Umbilical cord (tissue), 2 donors: Measurements from ENCODE around the gene VASN. TPM values are rescaled to one million over a fixed set of nuclear protein-coding genes. Genes with fewer than 3 reads are reported as not detected.
"Not testable (repeated sequence)": the region's sequence is repeated elsewhere in the genome, so short reads cannot be mapped to it uniquely, and the experiment has no call there.

Source experiments
- DNase-seq: peaks from one replicate; pipeline ENCODE4 v3.0.0-alpha.2; 2015; ENCODE audit warnings: low spot score
- total RNA-seq: library from RNA; depleted of rRNA; stranded (reverse); fragments of >200 nt; gene quantifications from one replicate; pipeline ENCODE4 v1.2.3, GENCODE V29; 2014; ENCODE audit warnings: low replicate concordance; ENCODE audit not compliant: insufficient read depth

The VASN gene
- total RNA-seq, 1 donor from 2014 or later, result 57.3 TPM

DNA sequence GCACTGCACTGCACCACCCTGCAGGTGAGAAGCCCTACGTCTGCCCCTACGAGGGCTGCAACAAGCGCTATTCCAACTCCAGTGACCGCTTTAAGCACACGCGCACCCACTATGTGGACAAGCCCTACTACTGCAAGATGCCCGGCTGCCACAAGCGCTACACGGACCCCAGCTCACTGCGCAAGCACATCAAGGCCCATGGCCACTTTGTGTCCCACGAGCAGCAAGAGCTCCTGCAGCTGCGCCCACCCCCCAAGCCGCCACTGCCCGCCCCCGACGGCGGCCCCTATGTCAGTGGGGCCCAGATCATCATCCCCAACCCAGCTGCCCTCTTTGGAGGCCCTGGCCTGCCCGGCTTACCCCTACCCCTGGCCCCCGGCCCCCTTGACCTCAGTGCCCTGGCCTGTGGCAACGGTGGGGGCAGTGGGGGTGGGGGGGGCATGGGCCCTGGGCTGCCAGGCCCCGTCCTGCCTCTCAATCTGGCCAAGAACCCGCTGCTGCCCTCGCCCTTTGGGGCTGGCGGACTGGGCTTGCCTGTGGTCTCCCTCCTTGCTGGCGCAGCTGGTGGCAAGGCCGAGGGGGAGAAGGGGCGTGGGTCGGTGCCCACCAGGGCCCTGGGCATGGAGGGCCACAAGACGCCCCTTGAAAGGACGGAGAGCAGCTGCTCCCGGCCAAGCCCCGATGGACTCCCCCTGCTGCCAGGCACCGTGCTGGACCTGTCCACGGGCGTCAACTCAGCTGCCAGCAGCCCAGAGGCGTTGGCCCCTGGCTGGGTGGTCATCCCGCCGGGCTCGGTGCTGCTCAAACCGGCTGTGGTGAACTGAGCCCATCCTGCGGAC is 34.7 kb upstream of the VASN start:
- no peak for DNase-seq

DNA sequence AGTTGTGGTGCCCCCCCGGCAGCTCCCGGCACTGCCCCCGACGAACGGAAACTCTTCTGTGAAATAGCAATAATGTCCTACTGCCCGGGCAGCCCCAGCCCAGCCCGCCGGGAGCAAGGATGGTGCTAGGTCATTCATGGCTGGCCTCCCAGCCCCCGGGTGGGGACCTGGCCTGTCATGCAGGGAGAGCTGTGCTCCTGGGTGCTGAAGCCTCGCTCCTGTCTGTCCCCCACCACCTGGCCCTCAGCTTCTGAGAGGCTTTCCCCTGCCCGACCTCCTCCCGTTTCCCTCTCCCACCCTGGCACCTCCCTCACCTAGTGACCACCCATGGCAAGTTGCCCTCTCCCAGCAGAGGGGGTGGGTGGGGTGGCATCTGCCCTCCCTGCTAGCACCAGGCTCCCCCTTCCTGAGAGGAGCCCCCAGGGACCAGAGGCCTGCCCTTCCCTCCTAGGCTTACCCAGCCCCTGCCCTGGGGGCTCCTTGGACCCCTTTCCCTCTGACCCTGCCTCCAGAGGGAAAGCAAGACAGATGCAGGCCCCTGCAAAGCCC is 34.0 kb upstream of the VASN start:
- no peak for DNase-seq

DNA sequence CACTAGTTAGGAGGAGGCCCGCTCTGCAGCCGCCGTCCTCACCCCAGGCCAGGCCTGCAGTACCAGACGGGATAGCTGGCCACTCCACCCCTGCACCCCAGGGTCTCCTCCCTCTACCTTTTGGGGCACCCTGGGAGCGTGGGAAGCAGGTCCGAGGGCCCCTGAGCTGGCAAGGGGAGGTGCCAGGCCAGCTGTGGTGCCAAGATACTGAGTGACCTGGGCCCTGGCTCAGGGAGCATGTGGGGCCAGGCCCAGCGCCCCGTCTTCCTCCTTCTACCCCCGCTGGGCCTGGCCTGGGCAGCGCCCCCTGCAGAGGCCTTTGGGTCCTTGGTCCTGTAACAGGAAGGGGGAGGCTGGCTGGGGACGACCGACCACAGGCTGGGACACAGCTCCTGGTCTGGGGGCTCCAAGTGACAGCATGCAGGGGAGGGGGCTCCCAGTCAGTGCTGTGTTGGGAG is 33.5 kb upstream of the VASN start:
- DNase-seq, result no peak

DNA sequence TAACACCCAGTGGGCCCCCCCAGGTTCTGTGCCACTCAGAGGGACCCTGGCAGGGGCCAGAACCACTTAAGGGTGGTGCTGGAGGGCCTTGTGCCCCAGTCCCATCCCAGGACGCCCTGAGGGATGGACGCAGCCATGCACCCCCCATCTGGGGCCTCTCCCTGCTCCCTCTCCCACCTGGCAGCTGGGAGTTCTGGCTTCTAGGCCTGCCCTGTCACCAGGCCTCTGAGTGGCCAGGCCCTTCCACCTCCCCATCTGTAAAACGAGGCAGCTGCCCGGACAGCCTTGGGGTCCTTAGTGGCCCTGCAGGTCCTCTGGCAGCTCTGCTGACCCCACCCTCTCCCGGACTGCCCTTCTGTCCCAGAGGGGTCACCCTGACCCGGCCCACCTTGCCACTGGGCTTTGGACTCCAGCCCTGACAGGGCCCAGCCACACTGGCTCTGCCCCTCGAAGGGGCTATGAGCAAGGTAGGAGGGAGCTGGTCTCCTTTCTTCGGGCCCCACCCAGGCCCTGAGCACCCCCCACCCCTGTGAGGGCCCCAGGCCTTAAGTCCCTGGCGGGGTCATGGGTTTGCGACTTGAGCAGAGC is 32.8 kb upstream of the VASN start:
- no peak for DNase-seq

DNA sequence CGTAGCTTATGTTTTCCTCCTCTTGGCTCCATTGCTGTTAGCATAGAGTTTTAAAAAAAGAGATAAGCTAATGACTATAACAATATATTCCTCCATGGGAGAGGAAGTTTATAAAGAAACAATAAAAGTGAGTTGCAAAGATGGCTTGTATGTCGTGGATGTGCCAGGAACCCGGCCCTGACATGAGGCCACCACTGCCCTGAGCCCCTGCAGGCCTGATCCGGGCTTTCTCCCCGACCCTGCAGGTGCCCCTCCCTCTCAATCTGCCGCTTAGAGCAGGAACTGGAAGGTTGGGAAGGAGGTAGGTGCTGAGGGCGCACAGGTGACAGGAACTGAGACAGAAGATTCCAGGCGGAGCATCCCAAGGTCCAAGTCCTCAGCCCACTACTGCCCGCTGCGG is 32.2 kb upstream of the VASN start:
- no peak for DNase-seq

DNA sequence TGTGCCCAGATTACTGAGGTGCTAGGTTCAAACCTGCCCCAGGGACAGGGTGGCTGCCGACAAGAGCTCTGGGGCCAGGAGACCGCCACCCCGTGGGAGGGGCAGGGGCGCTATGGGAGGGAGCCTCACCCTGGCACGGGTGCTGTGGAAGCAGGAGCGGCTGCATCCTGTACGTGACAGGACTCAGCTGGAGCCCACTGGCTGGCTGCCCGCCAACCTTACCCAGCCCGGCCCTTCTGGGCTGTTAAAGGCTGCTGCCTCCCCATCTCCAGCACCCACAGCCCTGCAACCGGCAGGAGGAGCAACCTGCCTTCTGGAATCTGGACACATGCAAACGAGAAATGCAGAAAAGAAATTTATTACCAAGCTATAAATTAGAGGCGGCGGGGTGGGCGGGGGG is 31.7 kb upstream of the VASN start:
- DNase-seq, result peak; percentile 83

DNA sequence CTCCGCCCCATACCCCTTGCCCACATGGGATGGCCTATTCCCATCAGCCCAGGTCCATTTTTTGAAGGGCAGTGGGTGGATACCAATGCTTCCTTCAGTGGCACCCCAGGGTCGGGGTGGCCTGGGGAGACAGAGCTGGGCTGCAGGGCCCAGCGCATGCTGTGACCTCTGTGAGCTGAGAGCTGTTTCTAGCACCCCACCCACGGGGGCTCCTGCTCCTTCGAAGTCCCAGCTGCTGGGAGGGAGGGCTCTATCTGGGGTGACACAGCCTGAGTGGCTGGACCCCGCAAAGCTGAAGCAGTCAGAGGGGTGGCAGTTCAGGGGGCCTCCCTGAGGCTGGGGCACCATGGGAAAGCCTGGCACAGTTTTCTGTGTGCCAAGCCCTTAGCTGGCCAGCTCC is 31.2 kb upstream of the VASN start:
- no peak for DNase-seq

DNA sequence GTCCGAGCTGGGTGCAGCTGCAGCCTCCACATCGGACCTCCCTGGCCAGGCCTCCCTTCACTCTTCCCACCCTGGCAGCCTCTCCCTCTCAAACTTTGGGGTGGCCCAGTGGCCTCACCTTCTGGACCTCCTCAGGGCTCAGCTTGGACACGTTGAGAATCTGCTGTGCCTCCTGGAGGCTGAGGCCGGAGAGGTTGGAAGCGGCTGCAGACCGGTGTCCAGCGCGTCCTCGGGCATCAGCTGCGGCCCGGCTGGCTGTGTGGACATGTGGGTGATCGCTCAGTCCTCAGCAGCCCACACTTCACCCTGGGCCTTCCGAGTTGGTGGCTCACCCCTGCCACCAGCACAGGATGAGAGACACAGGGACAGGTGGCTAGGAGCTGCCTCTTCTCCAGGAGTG is 30.4 kb upstream of the VASN start:
- no peak for DNase-seq

DNA sequence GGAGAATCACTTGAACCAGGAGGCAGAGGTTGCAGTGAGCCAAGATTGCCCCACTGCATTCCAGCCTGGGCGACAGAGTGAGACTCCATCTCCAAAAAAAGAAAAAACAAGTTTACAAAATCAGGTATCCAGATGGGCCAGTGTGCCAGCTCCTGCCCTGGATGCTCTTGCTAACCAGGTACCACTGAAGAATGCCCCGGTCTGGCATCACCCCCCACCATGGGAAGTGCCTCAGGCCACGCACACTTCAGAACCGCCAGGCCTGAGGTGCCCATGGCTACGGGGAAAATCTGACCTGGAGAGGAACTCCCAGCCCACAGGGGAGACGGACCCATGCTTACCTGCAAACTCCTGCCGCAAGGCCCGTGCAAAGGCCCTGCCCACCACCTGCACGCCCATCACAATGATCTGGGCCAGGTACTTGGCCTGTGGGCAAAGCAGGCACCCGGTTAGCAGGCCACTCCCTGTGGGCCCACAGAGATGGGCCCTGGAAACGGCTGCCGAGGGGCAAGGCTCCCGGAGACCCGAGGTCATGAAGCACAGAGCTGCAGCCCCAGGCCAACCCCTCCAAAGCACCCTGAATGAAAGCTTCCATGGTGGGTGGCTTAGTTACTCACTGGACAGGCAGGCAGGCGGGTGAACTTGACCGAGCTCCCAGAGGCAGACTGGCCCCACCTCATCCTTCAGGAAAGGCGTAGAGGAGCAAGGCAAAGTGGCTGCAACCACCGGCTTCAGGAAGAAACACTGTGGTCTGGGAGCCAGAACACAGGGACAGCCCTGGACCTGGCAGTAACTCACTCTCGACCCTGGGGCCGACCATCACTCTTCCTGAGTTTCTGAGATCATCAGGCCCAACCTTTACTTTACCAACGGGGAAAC is 28.5 kb upstream of the VASN start:
- no peak for DNase-seq

DNA sequence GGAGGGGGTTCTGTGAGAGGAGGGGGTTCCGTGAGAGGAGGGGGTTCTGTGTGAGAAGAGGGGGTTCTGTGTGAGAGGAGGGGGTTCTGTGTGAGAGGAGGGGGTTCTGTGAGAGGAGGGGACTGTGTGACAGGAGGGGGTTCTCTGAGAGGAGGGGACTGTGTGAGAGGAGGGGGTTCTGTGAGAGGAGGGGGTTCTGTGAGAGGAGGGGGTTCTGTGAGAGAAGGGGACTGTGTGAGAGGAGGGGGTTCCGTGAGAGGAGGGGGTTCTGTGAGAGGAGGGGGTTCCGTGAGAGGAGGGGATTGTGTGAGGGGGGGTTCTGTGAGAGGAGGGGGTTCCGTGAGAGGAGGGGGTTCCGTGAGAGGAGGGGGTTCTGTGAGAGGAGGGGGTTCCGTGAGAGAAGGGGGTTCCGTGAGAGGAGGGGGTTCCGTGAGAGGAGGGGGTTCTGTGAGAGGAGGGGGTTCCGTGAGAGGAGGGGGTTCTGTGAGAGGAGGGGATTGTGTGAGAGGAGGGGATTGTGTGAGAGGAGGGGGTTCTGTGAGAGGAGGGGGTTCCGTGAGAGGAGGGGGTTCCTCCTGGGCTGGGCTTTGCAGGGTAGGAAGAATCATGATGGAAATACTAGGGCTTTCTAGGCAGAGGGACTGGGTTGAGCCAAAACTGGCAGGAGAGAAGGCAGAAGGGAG is 27.2 kb upstream of the VASN start:
- DNase-seq, result not testable (repeated sequence)

DNA sequence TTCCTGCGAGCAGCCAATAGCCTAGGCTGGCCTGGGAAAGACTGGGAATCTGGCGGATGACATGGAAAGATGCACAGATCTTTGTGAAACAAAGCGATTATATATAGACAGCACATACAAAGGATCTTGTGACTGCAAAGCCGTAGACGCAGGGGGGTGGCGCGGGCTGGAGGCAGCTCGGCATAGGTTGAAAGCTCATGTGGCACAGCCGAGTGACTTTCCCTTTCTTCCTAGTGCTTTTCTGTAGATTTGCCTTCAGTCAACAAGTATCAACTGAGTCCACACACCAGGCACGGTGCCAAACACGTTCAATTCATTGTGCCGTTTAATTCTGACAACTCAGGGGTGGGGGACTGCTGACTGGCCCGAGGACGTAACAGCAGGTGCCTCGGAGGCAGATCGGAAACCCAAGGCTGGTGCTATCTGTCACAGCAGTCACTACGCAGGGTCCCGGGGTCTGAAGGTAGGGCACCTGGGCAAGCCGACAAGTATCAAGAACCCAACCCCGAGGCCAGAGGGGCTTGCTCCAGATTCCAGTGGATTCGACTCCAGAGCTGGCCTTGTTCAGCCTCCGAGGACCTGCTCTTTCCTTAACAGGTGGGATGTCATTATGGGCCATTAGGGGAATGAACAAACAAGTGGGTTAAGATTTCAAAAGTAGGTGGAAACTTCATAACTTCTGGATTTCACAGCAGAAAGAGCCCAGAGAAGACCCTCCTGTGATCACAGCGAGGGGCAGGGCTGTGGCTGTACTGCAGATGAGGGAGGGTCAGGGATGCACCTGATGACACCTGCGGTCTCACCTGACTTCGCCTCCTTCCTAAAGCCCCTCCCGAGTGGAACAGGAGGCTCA is 26.4 kb upstream of the VASN start:
- no peak for DNase-seq

DNA sequence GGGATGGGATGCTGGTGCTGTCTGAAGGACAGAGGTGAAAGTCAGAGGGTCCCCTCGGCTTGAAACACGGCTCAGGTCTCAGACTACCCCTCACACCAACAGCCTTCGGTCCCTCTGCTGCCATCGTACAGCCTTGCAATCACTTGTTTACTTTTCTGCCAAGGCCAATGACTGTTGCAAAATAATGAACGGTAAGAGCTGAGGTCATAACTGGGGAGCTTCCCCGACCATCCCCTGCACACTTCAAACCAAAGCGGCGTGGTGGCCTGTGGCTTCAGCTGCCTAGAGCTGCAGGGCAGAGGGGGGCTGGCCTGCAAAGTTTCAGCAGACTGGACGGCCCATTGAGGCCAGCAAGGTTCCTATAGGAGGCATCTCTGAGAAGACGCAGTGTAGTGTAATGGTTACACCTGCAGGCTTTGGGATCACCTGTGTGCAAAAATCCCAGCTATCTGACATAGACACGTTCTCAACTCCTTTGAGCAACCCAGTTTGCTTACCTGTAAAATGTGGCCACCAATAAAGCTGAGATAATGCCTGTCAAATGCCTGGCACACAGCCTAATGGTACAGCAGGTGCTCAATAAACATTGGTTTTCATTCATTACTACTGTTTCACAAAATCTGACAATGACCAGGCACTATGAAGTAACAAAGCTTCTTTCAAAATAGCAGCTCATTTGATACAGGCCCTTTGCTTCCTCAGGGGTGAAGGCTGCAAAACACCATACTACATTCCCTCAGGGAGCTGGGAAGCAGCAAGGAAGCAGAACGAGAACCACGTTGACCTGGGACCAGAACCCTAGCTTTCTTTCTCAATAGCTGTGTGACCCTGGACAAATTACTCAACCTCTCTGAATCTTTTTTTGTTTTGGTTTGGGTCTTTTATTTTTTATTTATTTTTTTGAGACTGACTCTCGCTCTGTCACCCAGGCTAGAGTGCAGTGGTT is 25.5 kb upstream of the VASN start:
- DNase-seq, result no peak

DNA sequence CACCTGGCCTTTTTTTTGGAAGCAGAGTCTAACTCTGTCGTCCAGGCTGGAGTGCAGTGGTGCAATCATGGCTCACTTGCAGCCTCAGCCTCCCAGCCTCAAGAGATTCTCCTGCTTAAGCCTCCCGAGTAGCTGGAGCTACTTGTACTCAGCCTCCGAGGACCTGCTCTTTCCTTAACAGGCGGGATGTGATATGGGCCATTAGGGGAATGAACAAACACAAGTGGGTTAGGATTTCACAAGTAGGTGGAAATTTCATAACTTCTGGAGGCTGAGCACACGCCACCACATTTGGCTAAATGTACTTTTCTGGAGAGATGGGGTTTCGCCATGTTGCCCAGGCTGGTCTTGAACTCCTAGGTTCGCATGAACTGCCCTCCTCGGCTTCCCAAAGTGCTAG is 24.6 kb upstream of the VASN start:
- DNase-seq, result no peak

DNA sequence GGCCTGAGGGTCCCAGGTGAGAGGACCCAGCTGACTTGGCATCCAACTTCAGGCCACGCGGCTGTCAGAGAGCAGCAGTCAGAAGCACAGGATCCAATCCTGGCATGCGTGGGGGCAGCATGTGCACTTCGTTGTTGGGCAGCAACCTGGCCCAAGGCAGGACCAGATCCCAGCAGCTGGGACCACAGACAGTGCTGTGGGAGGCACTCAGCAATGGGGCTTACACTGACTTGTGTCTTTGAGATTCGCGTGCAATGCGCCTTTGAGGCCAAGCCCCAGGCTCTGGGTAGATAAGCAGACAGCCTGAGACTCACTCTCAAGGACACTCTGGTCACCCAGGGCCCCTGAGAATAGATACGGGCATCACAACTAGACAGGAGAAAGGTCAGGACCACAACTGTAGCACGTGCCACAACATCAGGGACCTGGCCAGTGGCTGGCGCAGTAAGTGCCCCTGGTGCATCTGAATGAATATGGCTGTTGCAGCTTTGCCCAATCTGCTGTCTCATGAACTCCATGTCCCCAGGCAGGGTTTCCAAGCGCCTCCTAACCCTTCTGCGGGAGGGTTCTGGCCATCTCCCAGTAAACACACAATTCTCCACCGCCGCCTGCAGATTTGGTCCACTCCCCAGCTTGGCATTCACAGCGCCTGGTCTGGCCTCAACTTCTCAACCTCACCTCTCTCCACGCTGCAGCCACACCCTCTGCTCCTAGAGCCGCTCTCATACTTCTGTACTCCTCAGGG is 23.7 kb upstream of the VASN start:
- DNase-seq, result no peak

DNA sequence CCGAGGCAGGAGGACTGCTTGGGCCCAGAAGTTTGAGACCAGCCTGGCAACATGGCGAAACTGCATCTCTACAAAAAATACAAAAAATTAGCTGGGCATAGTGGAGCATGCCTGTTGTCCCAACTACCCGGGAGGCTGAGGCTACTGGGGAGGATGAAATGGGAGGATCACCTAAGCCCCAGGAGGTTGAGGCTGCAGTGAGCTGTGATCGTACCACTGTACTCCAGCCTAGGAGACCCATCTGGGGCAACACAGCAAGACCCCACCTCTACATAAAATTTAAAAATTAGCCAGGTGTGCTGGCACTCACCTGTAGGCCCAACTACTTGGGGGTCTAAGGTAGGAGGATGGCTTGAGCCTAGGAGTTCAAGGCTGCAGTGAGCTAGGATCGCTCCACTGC is 22.3 kb upstream of the VASN start:
- DNase-seq, result no peak

DNA sequence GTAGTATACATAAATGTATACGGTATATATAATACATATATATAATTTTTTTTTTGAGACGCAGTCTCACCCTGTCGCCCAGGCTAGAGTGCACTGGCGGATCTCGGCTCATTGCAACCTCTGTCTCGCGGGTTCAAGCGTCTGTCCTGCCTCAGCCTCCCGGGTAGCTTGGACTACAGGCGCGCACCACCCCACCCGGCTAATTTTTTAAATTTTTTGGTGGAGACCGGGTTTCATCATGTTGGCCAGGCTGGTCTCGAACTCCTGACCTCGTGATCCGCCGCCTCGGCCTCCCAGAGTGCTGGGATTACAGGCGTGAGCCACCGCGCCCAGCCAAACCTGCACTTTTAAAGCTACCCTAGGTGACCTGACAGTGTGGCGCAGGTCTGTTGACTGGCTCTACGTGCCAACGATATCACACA is 21.3 kb upstream of the VASN start:
- DNase-seq, result no peak

DNA sequence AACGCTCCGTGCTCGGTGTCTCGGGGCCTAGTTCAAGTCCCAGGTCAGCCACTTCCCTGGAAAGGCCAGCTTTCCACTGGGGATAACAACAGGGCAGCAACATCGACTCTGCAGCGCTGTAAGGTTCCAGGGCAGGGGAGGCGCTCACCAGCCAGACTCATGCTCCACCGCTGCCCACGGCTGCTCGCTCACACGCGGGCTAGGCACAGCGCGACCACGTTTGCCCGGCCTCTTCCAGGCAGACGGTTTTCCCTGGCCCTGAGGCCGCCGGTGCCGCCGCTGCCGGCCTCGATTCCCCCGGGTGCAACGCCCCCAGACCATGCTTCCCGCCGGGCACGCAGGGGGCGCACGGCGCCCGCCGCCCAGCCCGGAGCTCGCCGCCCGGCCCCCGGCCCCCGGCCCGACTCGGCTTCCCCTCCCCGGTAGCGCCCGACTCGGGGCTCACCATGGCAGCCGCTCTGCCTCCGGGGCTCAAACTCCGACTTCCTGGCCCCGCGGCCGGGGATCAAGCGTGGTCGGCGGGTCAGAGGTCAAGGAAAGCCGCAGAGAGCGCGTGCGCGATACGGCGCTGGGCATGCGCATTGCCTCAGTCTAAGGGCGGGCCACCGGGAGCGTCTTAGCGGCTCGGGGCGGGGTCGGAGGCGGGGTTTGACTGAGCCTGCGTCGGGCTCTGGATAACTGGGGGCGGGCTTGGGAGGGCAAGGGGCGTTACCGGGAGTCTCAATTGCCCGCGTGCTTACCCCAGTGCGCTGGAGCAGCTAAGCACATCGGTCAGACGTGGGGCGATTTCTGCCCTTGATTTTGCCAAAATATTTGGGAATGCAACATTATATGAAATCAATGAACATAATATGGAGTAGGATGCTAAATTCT is 20.6 kb upstream of the VASN start, which contains the start of gene PAM16:
PAM16 (minus strand) TSS at position 535 of the 873 bp plus-strand sequence; CDS start at position 448, 87 bp downstream.
- DNase-seq, result peak; percentile 96
